Lower leg skin (tissue), 3 donors: ENCODE results near the gene PJA1.

ENCODE experiments used
- CTCF ChIP-seq, 3 donors: fragments of 450-650 bp; IDR thresholded peaks; one replicate each; pipeline ENCODE4 v1.5.1; 2016; ENCODE audit warnings: antibody characterized with exemption in 3 of 3, mild to moderate bottlenecking in 3 of 3, moderate library complexity in 2 of 3
- POLR2A ChIP-seq, 2 donors: fragments of 450-650 bp; IDR thresholded peaks; one replicate each; pipeline ENCODE4 v1.6.1; 2016 to 2017; ENCODE audit warnings: antibody characterized with exemption in 2 of 2, mild to moderate bottlenecking in 1 of 2, moderate library complexity in 1 of 2

- no peak for TF ChIP-seq CTCF (IDR thresholded peaks at IDR 0.05)
- TF ChIP-seq POLR2A (IDR thresholded peaks at IDR 0.05), result no peak
These were observed 41.8 kb downstream of the PJA1 start for GRCh38 chrX:69123481-69123880.
